ENCODE results near the gene TRAPPC2.

DNA sequence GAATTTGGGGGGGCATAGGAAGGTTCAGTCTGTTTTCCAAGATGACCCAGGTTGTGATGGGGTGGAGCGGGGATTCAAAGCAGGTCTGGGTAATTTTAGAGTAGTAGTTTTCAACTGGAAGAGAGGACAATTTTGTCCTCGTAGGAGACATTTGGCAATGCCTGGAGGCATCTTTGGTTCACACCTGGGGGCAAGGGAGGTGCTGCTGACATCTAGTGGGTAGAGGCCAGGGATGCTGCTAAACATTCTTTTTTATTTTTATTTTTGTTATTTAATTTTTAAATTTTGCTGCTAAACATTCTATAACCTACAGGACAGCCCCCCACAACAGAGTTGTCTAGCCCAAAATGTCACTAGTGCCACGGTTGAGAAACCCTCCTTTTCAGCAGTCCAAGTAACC, 43.6 kb downstream of the TRAPPC2 start:
- TF ChIP-seq, protein P1, sequence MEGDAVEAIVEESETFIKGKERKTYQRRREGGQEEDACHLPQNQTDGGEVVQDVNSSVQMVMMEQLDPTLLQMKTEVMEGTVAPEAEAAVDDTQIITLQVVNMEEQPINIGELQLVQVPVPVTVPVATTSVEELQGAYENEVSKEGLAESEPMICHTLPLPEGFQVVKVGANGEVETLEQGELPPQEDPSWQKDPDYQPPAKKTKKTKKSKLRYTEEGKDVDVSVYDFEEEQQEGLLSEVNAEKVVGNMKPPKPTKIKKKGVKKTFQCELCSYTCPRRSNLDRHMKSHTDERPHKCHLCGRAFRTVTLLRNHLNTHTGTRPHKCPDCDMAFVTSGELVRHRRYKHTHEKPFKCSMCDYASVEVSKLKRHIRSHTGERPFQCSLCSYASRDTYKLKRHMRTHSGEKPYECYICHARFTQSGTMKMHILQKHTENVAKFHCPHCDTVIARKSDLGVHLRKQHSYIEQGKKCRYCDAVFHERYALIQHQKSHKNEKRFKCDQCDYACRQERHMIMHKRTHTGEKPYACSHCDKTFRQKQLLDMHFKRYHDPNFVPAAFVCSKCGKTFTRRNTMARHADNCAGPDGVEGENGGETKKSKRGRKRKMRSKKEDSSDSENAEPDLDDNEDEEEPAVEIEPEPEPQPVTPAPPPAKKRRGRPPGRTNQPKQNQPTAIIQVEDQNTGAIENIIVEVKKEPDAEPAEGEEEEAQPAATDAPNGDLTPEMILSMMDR (IDR thresholded peaks at IDR 0.05; ENCODE audit: low read depth, low read length, poor library complexity, severe bottlenecking): no peak
- no peak for TF ChIP-seq EZH2phosphoT487 (IDR thresholded peaks at IDR 0.05; ENCODE audit: borderline replicate concordance, low read length)

All from DOHH2 (cell line).